ENCODE data around the gene TRMT2A.

The TRMT2A gene

DNA sequence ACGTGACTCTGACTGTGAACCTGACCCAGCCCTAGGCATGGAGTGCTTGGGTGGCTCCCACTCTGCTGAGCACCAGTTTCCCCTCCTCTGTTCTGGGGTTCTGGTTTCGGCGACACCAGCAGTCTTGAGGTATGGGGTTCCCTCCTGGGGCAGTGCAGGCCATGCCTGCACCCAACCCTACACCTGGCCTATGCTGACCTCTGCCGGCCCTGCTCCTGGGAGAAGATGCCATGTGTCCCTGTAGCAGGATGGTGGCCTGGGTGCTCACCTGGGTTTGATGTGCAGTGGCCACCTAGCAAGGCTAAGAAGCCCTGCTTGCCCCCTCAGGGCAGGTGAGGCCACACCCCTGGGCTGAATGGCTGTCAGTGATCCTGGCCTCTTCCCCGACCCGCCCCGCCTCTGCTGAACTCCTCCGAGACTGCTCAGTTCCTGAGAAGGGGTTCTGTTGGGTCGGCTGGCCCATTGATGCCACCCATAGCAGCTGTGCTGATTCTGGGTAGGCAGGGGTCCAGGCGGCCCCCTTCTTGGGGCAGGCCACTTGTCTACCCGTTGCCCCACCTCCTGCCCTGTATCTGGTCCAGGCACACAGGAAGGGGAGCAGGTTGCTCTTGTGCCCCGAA, 17.0 kb upstream of the TRMT2A start:
- no peak for DNase-seq

DNA sequence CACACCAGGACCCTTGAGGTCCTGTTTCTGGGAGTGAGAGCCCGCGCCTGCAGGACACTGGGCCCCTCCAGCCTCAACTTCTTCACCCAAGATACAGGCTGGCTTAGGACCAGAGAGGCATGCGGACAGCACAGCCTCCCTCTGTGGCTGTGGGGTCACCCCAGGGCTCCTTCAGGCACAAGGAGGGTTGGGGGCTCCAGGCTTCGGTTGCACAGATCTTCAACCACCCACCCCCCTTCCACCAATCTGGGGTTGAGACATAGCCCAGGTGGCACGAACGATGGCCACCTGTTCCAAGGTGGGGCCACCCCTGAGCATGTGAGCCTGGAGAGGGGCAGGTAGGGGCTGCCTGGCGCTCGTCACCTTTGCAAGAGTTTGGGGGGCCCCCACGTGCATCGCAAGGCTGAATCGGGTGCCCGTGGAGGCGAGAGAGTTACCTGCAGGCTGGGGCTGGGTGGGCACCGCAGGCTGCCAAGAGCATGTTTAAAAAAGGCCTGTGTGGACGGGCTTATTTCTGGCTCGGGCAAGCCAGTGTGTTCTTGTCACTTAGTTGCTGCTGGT, 15.7 kb upstream of the TRMT2A start:
- DNase-seq: no peak

- peak; percentile 29 to 43 for DNase-seq
These were observed 15.0 kb upstream of the TRMT2A start for GRCh38 chr22:20131859-20132685.

DNA sequence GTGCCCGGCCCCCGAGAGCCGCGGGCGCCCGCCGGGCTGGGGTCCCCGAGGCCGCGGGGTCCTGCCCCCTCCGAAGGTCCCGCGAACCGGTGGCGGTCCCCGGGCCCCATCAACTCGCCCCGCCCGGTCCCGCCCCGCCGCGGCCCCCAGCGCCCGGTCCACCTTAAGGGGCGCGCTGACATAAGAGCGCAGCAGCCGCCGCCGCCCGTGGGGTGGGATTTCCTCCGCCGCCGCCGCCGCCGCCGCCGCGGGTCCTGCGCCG, 14.5 kb upstream of the TRMT2A start, which contains the start of gene ZDHHC8:
ZDHHC8 (plus strand) TSS at position 208 of the 262 bp plus-strand sequence. CDS start 144 bp downstream, outside the sequence.
- peak in 1 of 2 donors; percentile 18 for DNase-seq

DNA sequence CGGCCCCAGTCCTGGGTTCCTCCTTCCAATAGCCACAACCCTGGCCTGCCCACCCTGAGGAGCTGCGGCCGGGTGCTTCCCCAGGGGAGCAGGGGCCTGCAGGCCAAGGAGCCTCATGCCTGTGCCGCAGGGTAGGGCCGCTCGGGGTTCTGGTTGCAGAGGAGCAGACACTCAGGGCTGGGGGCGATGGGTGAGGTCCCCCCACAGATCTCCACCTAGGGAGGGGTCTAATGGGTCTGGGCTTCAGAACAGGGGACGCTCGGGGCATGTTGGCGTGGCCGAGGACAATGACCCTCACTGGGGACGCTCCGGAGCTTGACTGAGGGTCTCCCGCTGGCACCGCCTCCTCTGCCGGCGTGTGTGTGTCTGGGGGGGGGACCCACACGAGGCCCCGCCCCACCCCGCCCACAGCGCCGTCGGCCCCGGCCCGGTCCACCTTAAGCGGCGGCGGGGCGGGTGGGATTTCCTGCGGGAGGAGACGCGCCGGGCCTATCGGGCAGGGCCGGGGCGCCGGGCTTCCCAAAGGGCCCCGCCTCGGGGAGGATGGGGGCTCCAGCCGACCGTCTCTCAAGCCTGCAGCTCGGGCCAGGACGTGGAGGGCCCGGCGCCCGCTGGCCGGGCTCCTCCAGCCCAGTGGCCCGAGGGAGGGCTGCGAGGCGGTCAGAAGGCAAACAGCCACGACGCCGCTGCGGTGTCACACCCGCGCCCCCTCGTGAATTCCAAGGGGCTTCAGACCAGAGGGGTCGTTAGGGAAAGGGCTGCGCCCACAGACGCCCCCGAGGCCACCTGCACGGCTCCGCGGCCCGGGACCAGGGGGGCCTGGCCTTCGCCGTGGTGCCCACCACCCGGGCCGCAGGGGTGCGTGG, 13.9 kb upstream of the TRMT2A start:
- peak; percentile 54 to 69 for DNase-seq

DNA sequence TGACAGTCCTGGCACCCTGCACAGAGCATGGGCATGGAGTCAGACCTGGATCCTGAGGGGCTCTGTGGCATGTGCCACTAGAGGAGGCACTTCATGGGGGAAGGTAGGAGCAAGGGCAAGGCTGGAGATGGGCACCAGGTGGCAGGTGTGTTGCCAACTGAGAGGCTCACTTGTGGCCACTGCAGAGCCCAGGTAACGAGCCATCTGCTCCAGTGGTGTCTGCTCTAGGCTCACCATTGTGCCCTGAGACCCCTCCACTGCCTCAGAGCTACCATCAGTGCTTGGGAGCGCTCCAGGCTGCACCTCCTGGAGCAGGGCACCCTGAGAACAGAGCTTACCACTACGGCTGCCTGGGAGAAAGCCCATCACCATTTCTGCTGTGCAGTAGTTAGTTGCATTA, 13.3 kb upstream of the TRMT2A start:
- DNase-seq: no peak

DNA sequence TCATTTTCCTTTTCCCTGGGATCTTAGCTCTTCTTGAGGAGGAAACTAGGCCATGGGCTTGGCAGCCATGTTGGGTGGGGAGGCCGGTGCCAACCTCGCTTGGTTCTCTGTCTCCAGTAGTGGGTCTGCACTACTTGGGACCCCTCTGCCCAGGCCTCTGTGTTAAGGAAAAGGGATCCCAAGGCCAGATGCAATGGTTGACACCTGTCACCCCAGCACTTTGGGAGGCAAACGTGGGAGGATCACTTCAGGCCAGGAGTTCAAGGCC, 12.7 kb upstream of the TRMT2A start:
- no peak for DNase-seq

GRCh38 chr22:20128902-20129746, 12.1 kb upstream of the TRMT2A start:
- peak in 1 of 2 donors; percentile 46 for DNase-seq

- DNase-seq: no peak
These were observed 11.5 kb upstream of the TRMT2A start for GRCh38 chr22:20128619-20128901.

GRCh38 chr22:20127869-20128618, 11.0 kb upstream of the TRMT2A start:
- DNase-seq: no peak

DNA sequence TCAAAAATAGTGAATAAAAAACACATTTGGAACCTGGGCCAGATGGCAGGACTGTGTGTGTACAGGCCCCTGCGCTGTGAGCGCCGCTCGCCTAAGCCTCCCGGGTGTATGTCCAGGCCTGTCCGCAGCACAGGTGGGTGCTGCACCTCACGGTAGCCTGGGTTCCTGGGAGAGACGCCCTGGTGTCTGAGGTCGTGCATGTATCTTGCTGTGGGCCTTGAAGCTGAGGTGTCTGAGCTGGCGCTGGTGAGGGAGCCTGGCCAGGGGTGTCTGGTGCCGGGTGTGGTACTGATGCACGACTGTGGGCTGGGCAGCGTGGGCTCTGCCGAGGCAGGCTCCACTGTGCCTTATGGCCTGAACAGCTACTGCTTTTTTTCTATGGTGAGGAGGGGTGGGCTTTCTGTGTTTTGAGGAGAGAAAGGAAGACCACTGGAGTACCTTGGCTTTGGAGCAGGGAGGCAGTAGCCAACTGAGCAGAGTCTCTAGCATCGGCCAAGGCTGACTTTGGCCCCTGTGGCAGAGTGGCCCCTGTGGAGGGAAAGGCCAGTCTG, 10.4 kb upstream of the TRMT2A start:
- DNase-seq: no peak

GRCh38 chr22:20126284-20127029, 9.4 kb upstream of the TRMT2A start:
- no peak for DNase-seq

- DNase-seq: no peak
These were observed 8.5 kb upstream of the TRMT2A start for GRCh38 chr22:20125201-20126174.

GRCh38 chr22:20124083-20124787, 7.2 kb upstream of the TRMT2A start:
- no peak for DNase-seq

- no peak for DNase-seq
These were observed 6.5 kb upstream of the TRMT2A start for GRCh38 chr22:20123366-20124082.

- DNase-seq: no peak
These were observed 4.9 kb upstream of the TRMT2A start for GRCh38 chr22:20121856-20122415.

DNA sequence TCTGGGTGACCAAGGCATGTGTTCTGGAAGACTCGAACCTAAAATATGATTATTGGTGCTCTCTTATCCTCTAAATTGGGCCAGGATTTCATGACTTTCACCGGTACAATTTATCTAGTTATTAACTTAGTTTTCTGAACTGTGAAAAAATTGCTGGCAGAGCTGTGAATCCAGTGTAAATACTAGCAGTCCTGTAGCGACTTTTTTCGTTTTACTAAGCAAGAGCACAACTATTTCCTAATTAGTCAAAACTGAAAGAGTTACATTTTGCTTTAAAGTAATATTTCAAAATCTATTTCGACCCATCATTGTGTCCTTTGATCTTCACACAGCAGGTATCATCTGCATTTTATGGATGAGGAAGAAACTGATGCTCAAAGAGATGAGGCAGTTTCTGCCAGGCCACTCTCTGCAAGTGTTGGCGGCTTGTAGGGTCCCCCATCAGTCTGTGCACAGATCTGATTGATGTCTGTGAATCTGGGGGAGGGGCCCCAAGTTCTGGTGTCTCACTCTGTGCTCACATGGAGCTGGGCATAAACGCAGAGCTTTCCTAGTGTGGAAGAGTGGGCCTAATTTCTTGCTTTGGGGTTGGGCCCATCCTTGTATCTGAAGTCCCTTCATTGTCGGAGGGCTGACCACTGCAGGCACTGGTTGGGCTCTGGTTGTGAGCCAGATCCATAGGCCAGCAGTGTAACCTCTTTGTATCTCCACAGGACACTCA, 1.4 kb upstream of the TRMT2A start:
- DNase-seq: no peak
